ENCODE measurements around the gene UCK1. TPM values are rescaled to one million over a fixed set of nuclear protein-coding genes. Genes with fewer than 3 reads are reported as not detected.

Gene UCK1
- total and polyA plus RNA-seq, 2 of the 13 experiments (the other 11 are each of a cell fraction or from before 2014, with no cell fraction given), result 11.0 to 24.1 TPM

GRCh38 chr9:131545786-131546335, 14.8 kb upstream of the UCK1 start (continued):
- TF ChIP-seq ZBTB49 (CRISPR knock-in tag; IDR thresholded peaks at IDR 0.05; ENCODE audit: borderline replicate concordance), result no peak
- peak; percentile 40; the same call in 1 of the 2 replicates for TF ChIP-seq ZNF563 (CRISPR knock-in tag; IDR thresholded peaks at IDR 0.05)
- no peak for TF ChIP-seq SIN3B (IDR thresholded peaks at IDR 0.05; ENCODE audit: low read length)
- TF ChIP-seq CCAR2 (optimal IDR thresholded peaks at IDR 0.05; ENCODE audit: low read depth, low read length), result no peak
- TF ChIP-seq EZH2 (conservative IDR thresholded peaks at IDR 0.05; ENCODE audit: low read depth, low read length), result peak; percentile 87
- TF ChIP-seq ZNF724P (CRISPR knock-in tag; IDR thresholded peaks at IDR 0.05; ENCODE audit: borderline replicate concordance), result no peak
- TF ChIP-seq SIN3A (IDR thresholded peaks at IDR 0.05; ENCODE audit: borderline replicate concordance, low read depth, low read length), result no peak
- TF ChIP-seq ZNF703 (CRISPR knock-in tag; IDR thresholded peaks at IDR 0.05; ENCODE audit: borderline replicate concordance), result 0 out of 2 replicates have a peak, but pooled peaks have one; percentile 9
- TF ChIP-seq ZNF543 (CRISPR knock-in tag; IDR thresholded peaks at IDR 0.05), result peak; percentile 6; the same call in 1 of the 2 replicates
- TF ChIP-seq PHF21A (CRISPR knock-in tag; IDR thresholded peaks at IDR 0.05), result no peak
- 0 out of 2 replicates have a peak, but pooled peaks have one; percentile 0 for TF ChIP-seq ZBTB7B (CRISPR knock-in tag; IDR thresholded peaks at IDR 0.05)
- TF ChIP-seq ZNF446 (CRISPR knock-in tag; IDR thresholded peaks at IDR 0.05), result peak; percentile 76; the same call in 1 of the 2 replicates

All from HepG2 (cell line).